GM19467 (cell line): ENCODE results near the gene TMC1.
A peak's percentile ranks its signal among the peaks of the same experiment; 100 is the strongest.

ENCODE experiments used
- ATAC-seq: cut with Tn5 transposase; IDR thresholded peaks from one replicate; pipeline ENCODE4 v1.9.1; 2021; ENCODE audit warnings: mild to moderate bottlenecking, moderate library complexity; ENCODE audit not compliant: unreplicated experiment

TMC1 gene

GRCh38 chr9:72600671-72601070, 79.3 kb downstream of the TMC1 start:
- ATAC-seq, result no peak

- no peak for ATAC-seq
Observed at GRCh38 chr9:72601615-72602014, 80.2 kb downstream of the TMC1 start.

GRCh38 chr9:72612449-72612848, 91.0 kb downstream of the TMC1 start:
- no peak for ATAC-seq

- ATAC-seq, result no peak
Observed at GRCh38 chr9:72614067-72614466, 92.7 kb downstream of the TMC1 start.

GRCh38 chr9:72615931-72616330, 94.5 kb downstream of the TMC1 start:
- no peak for ATAC-seq

- ATAC-seq, result no peak
Observed at GRCh38 chr9:72618811-72619210, 97.4 kb downstream of the TMC1 start.

GRCh38 chr9:72622186-72622585, 100.8 kb downstream of the TMC1 start:
- ATAC-seq, result no peak

GRCh38 chr9:72623156-72623555, 101.7 kb downstream of the TMC1 start:
- no peak for ATAC-seq

- ATAC-seq, result no peak
Observed at GRCh38 chr9:72627147-72627546, 105.7 kb downstream of the TMC1 start.

- ATAC-seq, result no peak
Observed at GRCh38 chr9:72627956-72628540, 106.6 kb downstream of the TMC1 start.

- ATAC-seq, result no peak
Observed at GRCh38 chr9:72633966-72634365, 112.6 kb downstream of the TMC1 start.

GRCh38 chr9:72635197-72635596, 113.8 kb downstream of the TMC1 start:
- peak; percentile 84 for ATAC-seq

GRCh38 chr9:72636621-72637020, 115.2 kb downstream of the TMC1 start:
- no peak for ATAC-seq

GRCh38 chr9:72643651-72644050, 122.2 kb downstream of the TMC1 start:
- ATAC-seq, result no peak

- ATAC-seq, result no peak
Observed at GRCh38 chr9:72646061-72646460, 124.7 kb downstream of the TMC1 start.

GRCh38 chr9:72648324-72649126, 127.1 kb downstream of the TMC1 start:
- no peak for ATAC-seq

- no peak for ATAC-seq
Observed at GRCh38 chr9:72649127-72649442, 127.7 kb downstream of the TMC1 start.

- ATAC-seq, result no peak
Observed at GRCh38 chr9:72650206-72650605, 128.8 kb downstream of the TMC1 start.

- no peak for ATAC-seq
Observed at GRCh38 chr9:72656021-72656420, 134.6 kb downstream of the TMC1 start.

GRCh38 chr9:72657023-72657422, 135.6 kb downstream of the TMC1 start:
- ATAC-seq, result no peak

- ATAC-seq, result no peak
Observed at GRCh38 chr9:72658703-72659102, 137.3 kb downstream of the TMC1 start.

- no peak for ATAC-seq
Observed at GRCh38 chr9:72661401-72662135, 140.2 kb downstream of the TMC1 start.
